GM23248 (cell line): ENCODE data around the gene MSANTD1. TPM values are rescaled to one million over a fixed set of nuclear protein-coding genes. Genes with fewer than 3 reads are reported as not detected.

Experiments
- DNase-seq: peaks from one replicate; pipeline ENCODE4 v3.0.0-alpha.2; 2015
- H2AFZ ChIP-seq: fragments of 200-600 bp; sonication (generic); 2 replicates; pipeline ENCODE4 v1.6.1; 2016; ENCODE audit warnings: antibody characterized with exemption
- H3F3A ChIP-seq: fragments of 200-600 bp; sonication (generic); 2 replicates; pipeline ENCODE4 v1.6.1; 2016; ENCODE audit warnings: mild to moderate bottlenecking, antibody characterized with exemption, mixed run types; ENCODE audit not compliant: insufficient read depth
- H3K27ac ChIP-seq: fragments of 200-600 bp; sonication (generic); 2 replicates; pipeline ENCODE4 v1.5.1; 2016; ENCODE audit warnings: mild to moderate bottlenecking
- H3K27me3 ChIP-seq: fragments of 200-600 bp; sonication (generic); replicated peaks from 2 replicates; pipeline ENCODE4 v1.6.1; 2016; ENCODE audit warnings: mild to moderate bottlenecking; ENCODE audit not compliant: insufficient read depth
- H3K36me3 ChIP-seq: fragments of 200-600 bp; sonication (generic); 2 replicates; pipeline ENCODE4 v1.6.1; 2016; ENCODE audit warnings: low read depth, mild to moderate bottlenecking
- H3K4me1 ChIP-seq: fragments of 200-600 bp; sonication (generic); 2 replicates; pipeline ENCODE4 v1.6.1; 2016; ENCODE audit warnings: mild to moderate bottlenecking; ENCODE audit not compliant: insufficient read depth
- H3K4me2 ChIP-seq: fragments of 200-600 bp; sonication (generic); one replicate; pipeline ENCODE4 v1.6.1; 2016; ENCODE audit warnings: mild to moderate bottlenecking; ENCODE audit not compliant: unreplicated experiment
- H3K4me3 ChIP-seq: fragments of 200-600 bp; sonication (generic); 2 replicates; pipeline ENCODE4 v1.5.1; 2016; ENCODE audit warnings: mild to moderate bottlenecking
- H3K79me2 ChIP-seq: fragments of 200-600 bp; sonication (generic); 2 replicates; pipeline ENCODE4 v1.6.1; 2016; ENCODE audit warnings: mild to moderate bottlenecking; ENCODE audit not compliant: insufficient read depth
- H3K9ac ChIP-seq: fragments of 200-600 bp; sonication (generic); 2 replicates; pipeline ENCODE4 v1.6.1; 2016; ENCODE audit warnings: mild to moderate bottlenecking
- H3K9me2 ChIP-seq: fragments of 200-600 bp; sonication (generic); 2 replicates; pipeline ENCODE4 v1.6.1; 2016; ENCODE audit warnings: mixed run types, mild to moderate bottlenecking, moderate library complexity; ENCODE audit not compliant: insufficient read depth
- H3K9me3 ChIP-seq: fragments of 200-600 bp; sonication (generic); one replicate; pipeline ENCODE4 v1.6.1; 2017; ENCODE audit warnings: low read depth
- H4K20me1 ChIP-seq: fragments of 200-600 bp; sonication (generic); 2 replicates; pipeline ENCODE4 v1.6.0; 2016; ENCODE audit not compliant: insufficient read depth
- EZH2 ChIP-seq: fragments of 200-600 bp; sonication (generic); IDR thresholded peaks from 2 replicates; pipeline ENCODE4 v1.6.1; 2018; ENCODE audit warnings: antibody characterized with exemption, mild to moderate bottlenecking; ENCODE audit not compliant: insufficient read depth, poor library complexity, severe bottlenecking
- EZH2phosphoT487 ChIP-seq: fragments of 200-600 bp; sonication (generic); IDR thresholded peaks from 2 replicates; pipeline ENCODE4 v1.6.1; 2018; ENCODE audit warnings: antibody characterized with exemption, moderate library complexity, mild to moderate bottlenecking, low read depth; ENCODE audit not compliant: insufficient read depth
- WGBS, 2 experiments: methylation state at CpG; one replicate each; pipeline ENCODE4 v1.1.6; 2015 to 2017; ENCODE audit warnings: low lambda C conversion rate in 2 of 2, low coverage in 1 of 2; ENCODE audit errors: missing lambda C conversion rate in 2 of 2; 5-methylcytosine and 5-hydroxymethylcytosine counted together
- in situ Hi-C: fragments of 300-500 bp; cut with MboI; formaldehyde crosslinking; loops from 2 replicates; pipeline ENCODE4 v1.15.0; 2020
- polyA plus RNA-seq: library from polyadenylated mRNA; unstranded; fragments of >200 nt; fragmentation: Nextera tagmentation; extraction: Ambion mirVana; gene quantifications from 2 replicates; pipeline ENCODE4 v1.2.1, GENCODE V29; 2016
- total RNA-seq: library from RNA; depleted of rRNA; stranded (reverse); fragments of >200 nt; shearing (Covaris generic); gene quantifications from 2 replicates; pipeline ENCODE4 v1.2.3, GENCODE V29; 2014

MSANTD1 gene
- total and polyA plus RNA-seq, 2 experiments from 2014 or later, result not detected

DNA sequence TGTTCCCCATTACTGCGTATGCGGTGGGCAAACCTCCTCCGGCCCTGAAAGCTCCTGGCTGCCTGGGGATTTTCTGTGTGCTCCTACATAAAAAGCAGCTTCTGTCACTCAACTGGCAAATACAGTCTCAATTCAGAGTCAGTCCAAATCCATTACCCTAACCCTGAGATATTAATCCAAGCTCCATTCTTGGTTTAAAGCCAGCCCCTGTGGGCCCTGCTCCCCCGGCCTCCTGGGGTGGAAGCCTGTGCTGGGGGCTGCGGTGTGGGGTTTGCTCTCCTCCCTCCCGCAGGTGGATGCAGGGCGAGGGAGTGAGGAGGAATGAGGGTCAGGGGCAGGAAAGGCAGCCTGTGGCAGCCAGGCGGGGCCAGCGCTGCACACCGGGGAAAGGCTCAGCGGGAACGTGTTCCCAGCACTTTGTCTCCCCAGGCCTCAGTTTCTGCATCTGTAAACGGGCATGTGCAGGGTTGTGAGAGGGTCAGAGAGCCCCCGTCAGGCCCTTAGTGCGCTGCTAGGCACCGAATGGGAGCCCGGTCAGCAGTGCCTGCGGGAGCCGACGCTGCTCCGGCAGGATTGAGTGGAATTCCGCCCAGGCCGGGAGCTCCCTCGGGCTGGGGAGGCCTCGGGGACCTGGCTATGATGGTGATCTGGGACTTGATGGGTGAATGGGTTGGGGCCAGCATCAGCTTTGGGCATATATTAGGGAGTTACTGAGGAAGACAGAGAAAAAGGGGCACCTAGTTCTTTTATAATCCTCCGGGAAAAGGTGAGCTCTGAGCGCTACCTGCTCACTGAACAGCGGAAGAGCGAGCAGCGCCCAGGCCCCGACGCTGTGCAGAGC is 37.6 kb downstream of the MSANTD1 start:
- no peaks in the 10 kb centered on the region for H3K9me2 ChIP-seq
- no peak for DNase-seq
- WGBS, 2 experiments, result 50 to 53% methylated on average over 31 of the region's 32 CpGs
- in situ Hi-C loops, result no loop called here
- H4K20me1 ChIP-seq, result no peaks in the 10 kb centered on the region
- TF ChIP-seq EZH2 (peak; percentile 69), EZH2phosphoT487 (no peak)
- no peaks in the 10 kb centered on the region; the same call in 1 of the 2 replicates for H3K79me2 ChIP-seq
- H3K9ac ChIP-seq, result 0 out of 2 replicates have a peak overlapping the region, but pooled peaks have one; percentile 35
- H3F3A ChIP-seq, result no peaks in the 10 kb centered on the region
- H2AFZ ChIP-seq, result peak overlapping the region; percentile 49
- H3K9me3 ChIP-seq, result no peaks in the 10 kb centered on the region
- H3K27ac ChIP-seq, result no peak overlapping the region
- peak overlapping the region; percentile 56 for H3K4me2 ChIP-seq
- H3K4me3 ChIP-seq, result no peak overlapping the region
- H3K4me1 ChIP-seq, result peaks cover 11% of the 10 kb centered on the region
- H3K27me3 ChIP-seq, result no peaks in the 10 kb centered on the region
- H3K36me3 ChIP-seq, result no peaks in the 10 kb centered on the region

DNA sequence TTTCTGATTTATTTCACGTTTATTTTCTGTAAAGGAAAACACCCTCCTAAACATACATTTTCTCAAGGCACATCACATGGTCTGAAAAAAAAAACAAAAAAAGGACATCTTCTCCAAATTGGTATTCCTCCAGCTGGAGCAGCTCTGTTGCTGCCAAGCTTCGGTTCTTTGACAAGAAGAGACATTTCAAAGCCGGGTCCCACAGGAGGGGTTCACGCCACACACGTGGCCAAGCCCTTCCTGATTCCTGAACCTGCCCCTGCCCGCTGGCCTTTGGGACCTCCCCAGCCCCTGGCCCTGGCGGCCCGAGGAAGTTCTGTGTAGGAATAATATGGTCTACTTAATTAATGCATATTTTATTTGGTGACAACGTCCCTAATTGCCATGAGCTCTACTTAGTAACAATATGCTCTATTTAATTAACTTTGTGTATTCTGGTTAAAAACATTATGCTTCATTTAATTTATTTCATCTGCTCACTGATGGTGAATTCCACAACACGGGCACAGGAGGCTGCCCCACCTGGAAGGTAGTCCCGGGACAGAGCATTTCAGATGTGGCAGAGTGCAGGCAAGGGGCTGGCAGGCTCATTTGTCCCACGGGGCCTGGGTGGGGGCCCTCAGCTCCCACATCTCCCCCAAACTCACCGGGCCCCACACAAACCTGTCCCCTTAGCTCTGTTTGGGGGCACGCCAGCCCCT is 38.5 kb downstream of the MSANTD1 start:
- no peak overlapping the region for H3K4me2 ChIP-seq
- DNase-seq, result no peak
- H3K36me3 ChIP-seq, result no peaks in the 10 kb centered on the region
- H3K4me3 ChIP-seq, result no peak overlapping the region
- no peaks in the 10 kb centered on the region for H3K9me2 ChIP-seq
- H3K9me3 ChIP-seq, result no peaks in the 10 kb centered on the region
- TF ChIP-seq EZH2phosphoT487 (no peak), EZH2 (peak; percentile 1)
- no peaks in the 10 kb centered on the region for H3K27me3 ChIP-seq
- no peak overlapping the region for H2AFZ ChIP-seq
- peaks cover 14% of the 10 kb centered on the region for H3K4me1 ChIP-seq
- no peak overlapping the region for H3K9ac ChIP-seq
- no peaks in the 10 kb centered on the region for H3F3A ChIP-seq
- H3K27ac ChIP-seq, result no peak overlapping the region
- no peaks in the 10 kb centered on the region; the same call in 1 of the 2 replicates for H3K79me2 ChIP-seq
- WGBS, 2 experiments, result 42 to 45% methylated on average over 14 of the region's 14 CpGs
- no peaks in the 10 kb centered on the region for H4K20me1 ChIP-seq
- in situ Hi-C loops, result no loop called here

GRCh38 chr4:3287972-3288570 is 39.1 kb downstream of the MSANTD1 start:
- DNase-seq, result no peak
- H3K4me2 ChIP-seq, result no peak overlapping the region
- no peaks in the 10 kb centered on the region for H3K9me3 ChIP-seq
- no peak overlapping the region for H3K4me3 ChIP-seq
- H3F3A ChIP-seq, result no peaks in the 10 kb centered on the region
- H3K9me2 ChIP-seq, result no peaks in the 10 kb centered on the region
- no peaks in the 10 kb centered on the region; the same call in 1 of the 2 replicates for H3K79me2 ChIP-seq
- peaks cover 14% of the 10 kb centered on the region for H3K4me1 ChIP-seq
- TF ChIP-seq EZH2phosphoT487, result no peak
- TF ChIP-seq EZH2, result no peak
- H3K36me3 ChIP-seq, result no peaks in the 10 kb centered on the region
- no peak overlapping the region for H3K27ac ChIP-seq
- 83 to 87% methylated on average over 20 to 24 of the region's 24 CpGs for WGBS, 2 experiments
- no peak overlapping the region for H3K9ac ChIP-seq
- no peaks in the 10 kb centered on the region for H4K20me1 ChIP-seq
- H3K27me3 ChIP-seq, result no peaks in the 10 kb centered on the region
- H2AFZ ChIP-seq, result no peak overlapping the region
- in situ Hi-C loops, result no loop called here

DNA sequence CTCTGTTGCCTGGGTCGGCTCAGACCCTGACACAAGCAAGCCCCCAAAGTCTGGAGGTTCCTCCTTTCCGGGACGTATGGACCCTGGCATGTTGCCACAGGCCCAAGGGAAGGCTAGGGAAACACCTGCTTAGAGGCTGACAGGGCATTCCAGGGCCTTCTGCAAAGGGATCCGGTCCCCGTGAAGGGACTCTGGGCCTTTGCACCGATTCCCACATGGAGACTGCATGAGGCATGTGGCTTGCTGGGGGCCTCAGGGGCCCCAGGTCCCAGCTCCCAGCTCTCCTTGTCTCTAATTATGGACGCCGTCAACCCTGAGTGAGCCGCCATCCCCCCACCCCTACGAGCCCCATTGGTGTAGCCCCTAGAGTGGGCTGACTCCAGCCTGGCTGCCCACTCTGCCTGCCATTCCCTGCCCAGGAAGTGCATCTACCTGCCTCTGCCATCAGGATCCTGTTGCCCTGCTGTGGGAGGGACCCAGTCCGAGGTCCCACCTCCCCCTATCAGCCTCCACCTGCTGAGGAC is 39.7 kb downstream of the MSANTD1 start:
- Histone ChIP-seq H3K4me3 (no peak overlapping the region), H3K9me3 (no peaks in the 10 kb centered on the region), H3K4me1 (peaks cover 16% of the 10 kb centered on the region), H3K27me3 (no peaks in the 10 kb centered on the region), H3K27ac (no peak overlapping the region), H3K9ac (no peak overlapping the region), H3K36me3 (no peaks in the 10 kb centered on the region), H3K79me2 (no peaks in the 10 kb centered on the region; the same call in 1 of the 2 replicates), H3F3A (no peaks in the 10 kb centered on the region), H4K20me1 (no peaks in the 10 kb centered on the region), H2AFZ (no peak overlapping the region), H3K4me2 (no peak overlapping the region), H3K9me2 (no peaks in the 10 kb centered on the region)
- TF ChIP-seq EZH2phosphoT487 (no peak), EZH2 (no peak)
- WGBS, 2 experiments, result 72 to 80% methylated on average over 11 of the region's 11 CpGs
- DNase-seq, result no peak
- in situ Hi-C loops, result no loop called here
